Measurements from ENCODE around the gene TUBB1. TPM values are rescaled to one million over a fixed set of nuclear protein-coding genes. Genes with fewer than 3 reads are reported as not detected.

Gene TUBB1
- total RNA-seq: not detected in 2 replicates

DNA sequence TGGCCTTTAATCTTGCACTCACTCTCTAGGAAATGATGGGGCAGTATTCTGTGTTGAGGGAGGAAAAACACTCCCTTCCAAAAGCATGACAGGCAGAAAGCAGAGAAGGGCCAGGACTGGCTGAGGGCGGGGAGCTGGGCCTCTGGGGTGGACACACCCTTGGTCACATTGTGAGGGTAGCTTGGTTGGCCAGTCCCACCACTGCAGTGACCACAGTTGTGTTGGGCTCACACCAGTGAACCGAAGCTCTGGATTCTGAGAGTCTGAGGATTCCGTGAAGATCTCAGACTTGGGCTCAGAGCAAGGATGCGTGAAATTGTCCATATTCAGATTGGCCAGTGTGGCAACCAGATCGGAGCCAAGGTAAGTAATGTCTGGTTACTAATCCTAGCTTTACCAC, at the start of gene TUBB1:
TUBB1 (plus strand) TSS at position 213 of the 400 bp plus-strand sequence; CDS start at position 307, 94 bp downstream.

DNA sequence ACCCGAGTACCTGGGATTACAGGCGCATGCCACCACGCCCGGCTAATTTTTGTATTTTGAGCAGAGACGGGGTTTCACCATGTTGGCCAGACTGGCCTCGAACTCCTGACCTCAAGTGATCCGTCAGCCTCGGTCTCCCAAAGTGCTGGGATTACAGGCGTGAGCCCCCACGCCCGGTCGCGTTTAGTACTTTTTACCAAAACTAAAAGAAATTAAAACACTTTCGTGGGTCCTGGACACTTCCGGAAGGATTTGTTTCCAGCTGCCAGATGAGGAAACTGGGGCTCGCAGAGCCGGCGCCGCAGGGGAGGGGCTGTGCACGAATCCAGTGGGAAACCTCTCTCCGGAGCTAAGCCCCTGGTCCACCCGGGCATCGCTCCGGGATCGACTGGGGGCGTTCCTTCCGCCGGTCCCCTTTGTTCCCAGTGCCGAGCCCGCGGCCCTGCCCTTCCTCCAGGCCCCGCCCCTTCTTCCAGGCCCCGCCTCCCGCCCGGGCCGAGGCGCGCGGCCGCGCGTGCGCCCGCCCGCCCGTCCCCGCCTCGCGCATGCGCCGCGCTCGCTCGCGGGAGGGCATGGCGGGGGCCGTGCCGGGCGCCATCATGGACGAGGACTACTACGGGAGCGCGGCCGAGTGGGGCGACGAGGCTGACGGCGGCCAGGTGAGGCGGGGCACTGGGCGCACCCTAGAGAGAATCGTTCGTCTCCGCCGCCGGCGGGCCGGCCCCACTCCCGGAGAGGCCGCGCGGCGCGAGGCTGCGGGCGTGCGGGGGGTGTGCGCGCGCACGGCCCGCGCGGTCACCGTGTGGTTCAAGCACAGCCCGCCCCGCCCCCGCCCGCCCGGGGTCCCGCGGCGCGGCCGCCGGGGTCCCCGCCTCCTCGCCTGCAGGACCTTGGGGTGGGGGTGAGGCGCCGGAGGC, 38.3 kb upstream of the TUBB1 start, which contains the start of gene NELFCD:
NELFCD (plus strand) TSS at position 546 of the 917 bp plus-strand sequence; CDS start at position 600, 54 bp downstream.

DNA sequence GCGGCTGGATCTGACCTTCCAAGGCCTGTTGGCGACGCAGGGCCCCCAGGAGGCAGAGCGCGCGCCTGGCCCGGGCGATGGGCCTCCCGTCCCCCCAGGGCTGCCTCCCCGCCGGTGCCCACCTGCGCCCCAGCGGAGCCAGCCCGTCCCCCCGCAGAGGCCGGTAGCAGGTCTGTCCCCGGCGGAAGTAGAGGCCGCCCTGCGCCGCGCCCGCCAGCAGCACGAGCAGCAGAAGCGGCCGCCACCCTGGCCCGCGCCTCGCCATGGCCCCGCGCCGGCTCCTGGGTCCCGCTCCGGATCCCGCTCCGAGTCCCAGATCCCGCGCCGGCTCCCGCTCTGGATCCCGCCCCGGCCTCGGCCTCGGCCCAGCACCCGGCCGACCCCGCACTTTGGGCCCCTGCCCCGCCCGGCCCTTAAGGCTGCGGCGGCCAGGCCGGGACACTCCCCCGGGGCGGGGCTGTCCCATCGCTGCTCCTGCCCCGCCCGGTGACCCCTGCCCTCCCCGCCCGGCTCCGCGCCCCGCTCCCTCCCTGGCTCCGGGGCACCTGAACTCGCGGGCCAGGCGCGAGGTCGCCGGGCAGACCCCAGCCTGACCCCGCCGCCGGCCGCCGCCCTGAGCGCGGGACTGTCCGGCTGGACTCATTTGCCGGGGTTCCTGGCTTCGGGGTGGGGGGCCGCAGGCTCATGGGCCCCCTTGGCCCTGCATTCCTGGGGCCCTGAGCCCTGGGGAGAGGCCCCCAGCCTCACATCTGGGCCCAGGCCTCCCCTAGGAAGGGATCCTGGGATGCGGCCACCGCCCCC, 12.2 kb upstream of the TUBB1 start, which contains the start of gene CTSZ:
CTSZ (minus strand) TSS at position 391 of the 801 bp plus-strand sequence; CDS start at position 265, 126 bp downstream.

DNA sequence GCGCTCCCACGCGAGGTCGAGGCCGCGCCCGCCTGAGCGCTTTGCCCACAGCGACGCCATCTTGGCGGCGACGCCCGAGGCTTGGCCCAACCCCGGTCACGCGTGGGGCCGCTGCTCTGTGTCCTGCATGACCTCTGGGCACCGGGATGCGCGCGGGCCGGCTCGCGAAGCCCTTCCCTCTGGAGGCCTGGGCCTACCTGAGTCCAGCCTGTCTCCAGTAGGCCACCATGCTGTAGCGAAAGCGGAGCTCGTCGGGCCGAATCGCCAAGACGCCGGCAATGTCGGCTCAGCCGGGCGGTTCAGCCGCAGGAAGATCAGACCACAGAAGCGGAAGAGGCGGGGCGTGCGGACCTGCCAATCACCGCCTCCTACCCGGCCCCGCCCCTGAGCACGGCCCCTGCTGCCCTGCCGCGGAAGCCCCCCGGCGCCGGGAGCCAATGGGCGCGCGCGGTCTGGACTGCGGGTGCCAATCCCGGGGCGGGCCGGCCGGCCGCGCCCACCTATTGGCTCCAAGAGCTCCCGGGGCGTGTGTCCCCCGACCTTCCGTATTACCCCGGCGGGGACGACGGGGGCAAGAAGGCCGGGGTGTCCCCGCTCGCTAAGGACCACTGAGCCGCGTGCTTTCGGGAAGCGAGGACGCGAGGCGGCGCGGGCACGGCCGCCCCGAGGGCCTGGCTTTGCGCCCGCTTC, 12.9 kb downstream of the TUBB1 start, which contains the start of gene ATP5F1E:
ATP5F1E (minus strand) TSS at position 313 of the 690 bp plus-strand sequence; CDS start at position 229, 84 bp downstream.

DNA sequence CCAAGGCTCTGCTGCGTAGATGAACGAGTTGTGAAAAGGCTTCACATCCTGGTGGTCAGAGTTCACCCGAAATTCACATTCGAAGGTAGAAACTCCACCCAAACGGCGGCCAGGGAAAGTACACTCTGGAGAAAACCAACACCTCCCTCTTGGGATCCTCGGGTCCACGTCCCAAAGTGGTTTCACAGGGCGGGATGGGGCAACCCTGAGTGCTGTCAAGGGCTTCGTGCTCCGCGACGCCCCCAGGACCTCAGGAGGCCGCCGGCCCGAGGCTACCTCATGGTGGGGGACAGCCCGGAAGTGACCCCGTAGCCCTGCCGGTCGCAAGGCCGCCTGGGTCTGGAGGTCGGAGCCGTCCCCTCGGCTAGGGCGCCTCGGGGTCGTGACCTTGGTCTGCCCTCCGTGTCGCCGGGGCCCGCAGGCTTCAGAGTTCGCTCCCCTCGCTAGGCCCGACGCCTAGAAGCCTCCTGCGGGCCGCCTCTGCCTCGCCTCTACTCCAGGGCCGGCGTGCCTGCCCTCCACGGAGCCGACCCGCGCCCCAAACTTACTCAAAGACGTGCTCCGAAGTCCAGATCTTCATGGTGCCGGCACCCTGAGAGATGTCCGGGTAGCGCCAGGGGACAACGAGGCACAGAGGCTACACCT, 23.0 kb downstream of the TUBB1 start, which contains the start of gene PRELID3B:
PRELID3B (minus strand) TSS at position 636 of the 645 bp plus-strand sequence; CDS start at position 580, 56 bp downstream.

Other genes with a start within 250 kb of the TUBB1 start
- 0.53 TPM in 1 of 2 replicates, not detected in the other for gene GNAS-AS1, start 168.5 kb upstream of the TUBB1 start, total RNA-seq
- 621 and 623 TPM in 2 replicates for gene GNAS, start 166.7 kb upstream of the TUBB1 start, total RNA-seq
- 57.8 and 70.3 TPM in 2 replicates for gene NELFCD, start 38.2 kb upstream of the TUBB1 start, total RNA-seq
- gene CTSZ, start 12.2 kb upstream of the TUBB1 start, total RNA-seq: 119 and 155 TPM in 2 replicates
- 21.3 and 22.3 TPM in 2 replicates for gene ATP5F1E, start 12.9 kb downstream of the TUBB1 start, total RNA-seq
- gene PRELID3B, start 23.4 kb downstream of the TUBB1 start, total RNA-seq: 35.7 and 58.1 TPM in 2 replicates
- not detected in 2 replicates for gene ZNF831, start 144.4 kb downstream of the TUBB1 start, total RNA-seq